CD4-positive, alpha-beta T cell treated with Interleukin-4 for 4 hours (primary cell): ENCODE data around the gene HESX1.

Source experiments
- DNase-seq: peaks from one replicate; pipeline ENCODE4 v3.0.0-alpha.2; 2020

Gene HESX1

DNA sequence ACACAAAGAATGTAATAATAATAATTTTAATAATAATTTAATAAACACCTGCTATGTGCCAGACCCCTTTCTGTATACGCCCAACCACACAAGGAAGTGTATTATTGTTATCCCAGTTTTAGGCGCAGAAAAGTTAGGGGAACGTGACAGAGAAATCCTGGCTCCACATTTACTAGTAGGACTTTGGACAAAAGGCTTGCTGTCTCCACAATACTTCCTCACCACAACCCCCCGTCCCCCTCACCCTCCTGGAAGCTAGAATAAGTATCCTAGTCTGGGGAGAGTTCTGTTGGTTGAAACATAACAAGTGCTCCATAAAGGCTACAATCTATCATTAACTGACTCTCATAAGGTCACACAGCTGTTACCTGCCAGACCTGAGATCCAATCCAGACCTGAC is 34.1 kb downstream of the HESX1 start:
- no peak for DNase-seq

- peak; percentile 7 for DNase-seq
Observed at GRCh38 chr3:57164657-57165573, 34.9 kb downstream of the HESX1 start, which contains the start of gene IL17RD. Gene IL17RD, minus strand, starts transcription at chr3:57165353. Its CDS starts 67 bp downstream, at chr3:57165286.

DNA sequence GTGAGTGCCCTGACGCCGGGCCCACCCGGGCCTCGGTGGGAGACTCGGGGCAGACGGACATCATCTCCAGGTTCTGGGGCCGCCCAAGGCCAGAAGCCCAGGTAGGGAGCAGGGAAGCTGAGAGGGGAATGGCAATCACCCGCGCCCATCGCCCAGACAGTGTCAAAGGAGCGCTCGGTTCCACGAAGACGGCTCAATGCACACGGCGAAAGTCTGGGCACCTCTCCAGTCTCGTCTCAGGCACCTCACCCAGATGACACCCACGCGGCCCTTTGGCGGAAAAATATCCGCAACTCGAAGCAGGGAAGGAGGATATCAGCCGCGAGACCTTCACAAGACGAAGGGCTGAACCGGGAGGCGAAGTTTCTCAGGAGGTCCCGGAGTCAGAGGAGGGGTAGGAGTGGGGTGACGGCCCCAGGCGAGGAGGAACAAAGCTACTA is 35.5 kb downstream of the HESX1 start:
- DNase-seq = no peak

GRCh38 chr3:57163751-57164150 is 36.0 kb downstream of the HESX1 start:
- DNase-seq = no peak

GRCh38 chr3:57161915-57162314 is 37.9 kb downstream of the HESX1 start:
- DNase-seq = no peak

DNA sequence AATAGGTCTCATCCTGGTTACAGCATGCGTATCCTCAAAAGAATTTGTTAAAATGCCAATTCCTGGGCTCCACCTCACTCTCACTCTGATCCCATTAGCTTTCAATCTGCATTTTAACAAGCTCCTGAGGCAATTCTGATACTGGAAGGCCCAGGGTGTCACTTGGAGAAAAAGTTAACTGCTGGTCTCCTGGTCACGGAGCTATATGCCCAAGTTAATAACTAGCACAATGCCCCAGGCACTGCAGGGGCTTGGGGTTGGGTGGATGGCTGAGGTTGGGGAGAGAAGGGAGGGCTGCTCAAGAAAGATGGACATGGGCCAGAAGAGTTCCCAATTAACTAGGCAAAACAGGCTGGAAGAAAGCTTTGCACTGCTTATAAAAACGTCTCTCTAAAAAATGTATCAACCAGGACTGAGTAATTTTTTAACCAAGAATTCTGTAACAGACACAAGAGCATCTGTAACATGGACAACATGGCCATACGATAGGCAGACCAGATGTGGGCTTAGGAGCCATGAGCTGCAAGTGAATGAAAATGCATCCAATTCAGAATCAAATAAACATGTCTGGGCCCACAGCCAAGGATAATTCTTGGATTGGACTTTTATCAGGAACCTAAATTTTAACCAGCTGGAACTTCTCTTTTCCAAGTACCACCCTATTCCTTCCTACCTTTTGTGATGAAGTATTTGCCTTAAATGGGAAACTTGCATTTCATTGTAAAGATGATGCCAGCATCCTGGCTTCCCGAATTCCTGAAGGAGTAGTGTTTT is 38.8 kb downstream of the HESX1 start:
- DNase-seq = no peak

DNA sequence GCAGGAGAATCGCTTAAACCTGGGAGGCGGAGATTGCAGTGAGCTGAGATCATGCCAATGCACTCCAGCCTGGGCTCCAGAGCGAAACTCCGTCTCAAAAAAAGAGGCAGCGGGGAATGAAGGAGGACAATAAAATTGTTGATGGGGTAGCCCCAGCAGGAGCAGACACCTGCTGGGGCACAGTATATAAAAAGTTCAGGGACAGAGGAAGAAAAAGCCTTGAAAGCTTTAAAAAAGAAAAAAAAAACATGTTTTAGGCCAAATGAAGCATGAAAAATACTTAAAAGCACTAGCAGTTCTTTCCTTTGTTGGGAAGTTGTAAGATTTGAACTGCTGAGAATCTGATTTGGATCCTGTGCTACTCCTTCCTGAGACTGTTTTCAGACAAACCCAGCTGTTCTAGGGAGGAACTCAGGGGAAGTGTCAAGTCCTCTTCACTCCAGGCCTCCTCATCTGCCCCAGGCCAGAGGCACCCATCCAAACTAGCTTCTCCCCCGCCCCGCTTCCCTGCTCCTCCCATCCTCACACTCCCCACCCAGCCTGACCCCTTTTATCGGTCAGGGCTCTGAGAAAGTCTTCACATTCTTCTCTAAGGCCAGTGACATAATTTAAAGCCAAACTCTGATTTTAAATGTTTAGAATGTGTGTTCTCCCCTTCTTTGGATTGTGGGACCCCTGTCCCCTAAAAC is 39.6 kb downstream of the HESX1 start:
- DNase-seq = no peak

GRCh38 chr3:57158813-57159738 is 40.7 kb downstream of the HESX1 start:
- DNase-seq = peak; percentile 13

DNA sequence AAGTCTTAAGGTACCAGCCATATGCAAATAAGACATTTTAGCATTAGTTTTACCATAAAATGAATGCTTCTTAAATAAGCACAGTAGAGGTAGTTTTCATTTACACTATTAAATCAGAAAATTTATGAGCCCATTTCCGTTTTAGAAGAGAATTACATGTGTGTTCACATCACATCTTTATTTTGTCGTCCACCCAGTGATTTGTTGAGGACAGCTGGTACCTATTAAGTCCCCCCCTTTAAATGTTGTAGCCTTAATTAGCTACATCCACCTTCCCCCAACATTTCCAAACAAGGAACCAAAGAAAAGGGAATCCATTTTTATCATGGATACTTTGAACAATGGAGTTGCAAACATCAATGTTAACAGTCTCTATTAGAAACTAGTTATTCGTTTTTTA is 41.5 kb downstream of the HESX1 start:
- DNase-seq = no peak

DNA sequence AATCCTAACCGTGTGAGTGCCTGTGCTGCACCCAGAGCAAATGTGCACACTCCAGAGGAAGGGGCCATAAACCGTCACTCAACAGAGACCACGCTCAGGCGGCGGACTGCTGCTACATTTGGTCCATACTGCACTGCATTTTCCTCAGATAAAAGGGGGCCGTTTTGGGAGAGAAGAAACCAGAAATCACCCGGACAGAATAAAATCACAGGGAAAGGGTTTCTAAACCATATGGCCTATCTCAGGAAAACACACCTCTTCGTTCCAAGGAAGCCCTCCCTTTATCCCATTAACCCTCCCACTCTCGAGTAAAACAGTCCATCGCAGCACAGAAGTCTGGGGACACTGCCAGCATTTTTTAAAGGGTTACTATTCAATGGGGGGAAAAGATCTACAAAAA is 42.2 kb downstream of the HESX1 start:
- no peak for DNase-seq

- no peak for DNase-seq
Observed at GRCh38 chr3:57155310-57155643, 44.5 kb downstream of the HESX1 start.

- no peak for DNase-seq
Observed at GRCh38 chr3:57154470-57155309, 45.1 kb downstream of the HESX1 start.

- DNase-seq = no peak
Observed at GRCh38 chr3:57152151-57153143, 47.3 kb downstream of the HESX1 start.

DNA sequence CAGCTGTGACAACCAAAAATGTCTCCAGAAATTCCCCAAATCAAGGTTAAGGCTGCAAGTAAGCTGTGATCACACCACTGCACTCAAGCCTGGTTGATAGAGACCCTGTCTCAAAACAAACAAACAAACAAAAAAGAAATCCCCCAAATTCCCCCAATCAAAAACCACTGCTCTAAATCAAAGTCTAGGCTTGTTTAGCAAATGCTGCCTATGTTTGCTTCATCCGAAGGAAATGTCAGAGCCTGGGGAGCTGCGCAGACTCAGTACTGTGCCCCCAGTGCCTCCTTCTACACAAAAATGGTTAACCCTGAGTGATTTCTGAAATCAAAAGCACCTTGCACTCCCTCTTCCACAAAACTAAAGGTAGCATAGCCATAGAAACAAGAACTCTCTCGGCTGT is 48.0 kb downstream of the HESX1 start:
- no peak for DNase-seq

- no peak for DNase-seq
Observed at GRCh38 chr3:57151021-57151449, 48.7 kb downstream of the HESX1 start.

GRCh38 chr3:57150113-57150581 is 49.6 kb downstream of the HESX1 start:
- no peak for DNase-seq
